GM23338 (cell line): ENCODE data around the gene STRIT1. TPM values are rescaled to one million over a fixed set of nuclear protein-coding genes. Genes with fewer than 3 reads are reported as not detected.

Source experiments
- ATAC-seq: fragments of 200-7000 bp; cut with Tn5 transposase; 3 replicates; pipeline ENCODE4 v1.9.1; 2020
- DNase-seq: peaks from one replicate; pipeline ENCODE4 v3.0.0-alpha.2; 2015; ENCODE audit warnings: low spot score
- H2AFZ ChIP-seq: fragments of 200-600 bp; sonication (generic); 2 replicates; pipeline ENCODE4 v1.8.0; 2016; ENCODE audit warnings: antibody characterized with exemption, mild to moderate bottlenecking, moderate library complexity
- H3F3A ChIP-seq: fragments of 200-600 bp; sonication (generic); replicated peaks from 2 replicates; pipeline ENCODE4 v1.8.0; 2017; ENCODE audit warnings: antibody characterized with exemption, mixed run types, low read depth
- H3K27ac ChIP-seq: fragments of 200-600 bp; sonication (generic); 2 replicates; pipeline ENCODE4 v1.6.1; 2016; ENCODE audit warnings: low read depth
- H3K27me3 ChIP-seq: fragments of 200-600 bp; sonication (generic); 2 replicates; pipeline ENCODE4 v1.8.0; 2016; ENCODE audit warnings: mild to moderate bottlenecking, mixed run types, moderate library complexity; ENCODE audit not compliant: insufficient read depth
- H3K36me3 ChIP-seq: fragments of 200-600 bp; sonication (generic); 2 replicates; pipeline ENCODE4 v1.8.0; 2016; ENCODE audit warnings: mild to moderate bottlenecking; ENCODE audit not compliant: insufficient read depth
- H3K4me1 ChIP-seq: fragments of 200-600 bp; sonication (generic); 2 replicates; pipeline ENCODE4 v1.8.0; 2016; ENCODE audit warnings: mild to moderate bottlenecking, moderate library complexity; ENCODE audit not compliant: insufficient read depth
- H3K4me2 ChIP-seq: fragments of 200-600 bp; sonication (generic); 2 replicates; pipeline ENCODE4 v1.7.1; 2017; ENCODE audit warnings: mixed run types
- H3K4me3 ChIP-seq: fragments of 200-600 bp; sonication (generic); 2 replicates; pipeline ENCODE4 v1.6.1; 2016; ENCODE audit warnings: mixed run types
- H3K79me2 ChIP-seq: fragments of 200-600 bp; sonication (generic); replicated peaks from 2 replicates; pipeline ENCODE4 v1.8.0; 2017; ENCODE audit warnings: mild to moderate bottlenecking; ENCODE audit not compliant: insufficient read depth
- H3K9me2 ChIP-seq: fragments of 200-600 bp; sonication (generic); 2 replicates; pipeline ENCODE4 v1.8.0; 2017; ENCODE audit not compliant: insufficient read depth
- H4K20me1 ChIP-seq: fragments of 200-600 bp; sonication (generic); replicated peaks from 2 replicates; pipeline ENCODE4 v1.8.0; 2017; ENCODE audit warnings: mild to moderate bottlenecking; ENCODE audit not compliant: insufficient read depth
- H3K27ac Mint-ChIP-seq: 2 replicates; pipeline ENCODE4 v1.8.0; 2020; ENCODE audit warnings: inconsistent platforms, mild to moderate bottlenecking, moderate library complexity, mixed read lengths
- H3K27me3 Mint-ChIP-seq: 3 replicates; pipeline ENCODE4 v1.8.0; 2022; ENCODE audit warnings: low read depth, mild to moderate bottlenecking, moderate library complexity, mixed read lengths, inconsistent platforms; ENCODE audit not compliant: insufficient read depth, poor library complexity
- H3K36me3 Mint-ChIP-seq: 3 replicates; pipeline ENCODE4 v1.8.0; 2021; ENCODE audit warnings: low read depth, mild to moderate bottlenecking, inconsistent platforms, moderate library complexity, mixed read lengths
- H3K4me1 Mint-ChIP-seq: 3 replicates; pipeline ENCODE4 v1.8.0; 2020; ENCODE audit warnings: mild to moderate bottlenecking, inconsistent platforms, mixed read lengths
- H3K4me3 Mint-ChIP-seq: 3 replicates; pipeline ENCODE4 v1.8.0; 2021; ENCODE audit warnings: moderate library complexity, mild to moderate bottlenecking, inconsistent platforms, mixed read lengths
- H3K9me3 Mint-ChIP-seq: 3 replicates; pipeline ENCODE4 v1.8.0; 2020; ENCODE audit warnings: moderate library complexity, mild to moderate bottlenecking, inconsistent platforms, mixed read lengths
- CREB1 ChIP-seq: fragments of 250-450 bp; sonication (Bioruptor Pico); IDR thresholded peaks from 2 replicates; pipeline ENCODE4 v1.5.0; 2020; ENCODE audit warnings: low read depth, mild to moderate bottlenecking, moderate library complexity
- EZH2 ChIP-seq: fragments of 200-600 bp; sonication (generic); IDR thresholded peaks from one replicate; pipeline ENCODE4 v1.8.0; 2017; ENCODE audit warnings: antibody characterized with exemption, mild to moderate bottlenecking, low read depth; ENCODE audit not compliant: unreplicated experiment
- EZH2phosphoT487 ChIP-seq: fragments of 200-600 bp; sonication (generic); IDR thresholded peaks from one replicate; pipeline ENCODE4 v1.8.1; 2018; ENCODE audit warnings: antibody characterized with exemption; ENCODE audit not compliant: unreplicated experiment
- JUNB ChIP-seq: IDR thresholded peaks from one replicate; pipeline ENCODE4 v1.6.1; 2016; ENCODE audit warnings: antibody characterized with exemption; ENCODE audit not compliant: unreplicated experiment
- NANOG ChIP-seq: IDR thresholded peaks from 2 replicates; pipeline ENCODE4 v1.6.1; 2016; ENCODE audit warnings: antibody characterized with exemption, borderline replicate concordance
- POLR2AphosphoS5 ChIP-seq: IDR thresholded peaks from 2 replicates; pipeline ENCODE4 v1.6.1; 2016; ENCODE audit warnings: antibody characterized with exemption, low read depth
- REST ChIP-seq: IDR thresholded peaks from one replicate; pipeline ENCODE4 v1.6.1; 2018; ENCODE audit warnings: antibody characterized with exemption; ENCODE audit not compliant: unreplicated experiment
- STAT1 ChIP-seq: IDR thresholded peaks from one replicate; pipeline ENCODE4 v1.6.1; 2016; ENCODE audit warnings: antibody characterized with exemption; ENCODE audit not compliant: unreplicated experiment
- ZNF114 ChIP-seq: fragments of 250-450 bp; sonication (Bioruptor Pico); IDR thresholded peaks from 2 replicates; pipeline ENCODE4 v1.5.0; 2020; ENCODE audit warnings: mild to moderate bottlenecking, moderate library complexity
- ZNF331 ChIP-seq: fragments of 250-450 bp; sonication (Bioruptor Pico); IDR thresholded peaks from 2 replicates; pipeline ENCODE4 v1.5.0; 2020; ENCODE audit warnings: low read depth, mild to moderate bottlenecking, moderate library complexity
- polyA plus RNA-seq: library from polyadenylated mRNA; unstranded; fragments of >200 nt; fragmentation: Nextera tagmentation; extraction: Ambion mirVana; gene quantifications from 2 replicates; pipeline ENCODE4 v1.2.1, GENCODE V29; 2016
- total RNA-seq: library from RNA; depleted of rRNA; stranded (reverse); fragments of >200 nt; shearing (Covaris generic); gene quantifications from 2 replicates; pipeline ENCODE4 v1.2.3, GENCODE V29; 2014
- TF ChIP-seq, protein P1 (sequence below), 2 experiments: fragments of 200-600 bp in 1 of 2; sonication (generic) in 1 of 2; conservative IDR thresholded peaks; 2 replicates each; pipeline versions ENCODE4 v1.5.1 to v1.6.1; 2016 to 2017; ENCODE audit warnings: antibody characterized with exemption in 2 of 2, low read depth in 2 of 2, mild to moderate bottlenecking in 2 of 2, moderate library complexity in 1 of 2
- TF ChIP-seq, protein P2 (sequence below): fragments of 250-450 bp; sonication (Bioruptor Pico); IDR thresholded peaks from 2 replicates; pipeline ENCODE4 v1.5.0; 2020; ENCODE audit warnings: mild to moderate bottlenecking, moderate library complexity
- TF ChIP-seq, protein P3 (sequence below): IDR thresholded peaks from 2 replicates; pipeline ENCODE4 v1.6.1; 2016; ENCODE audit warnings: antibody characterized with exemption

Gene STRIT1
- total and polyA plus RNA-seq, 2 experiments from 2014 or later = 1.5 to 1.6 TPM

DNA sequence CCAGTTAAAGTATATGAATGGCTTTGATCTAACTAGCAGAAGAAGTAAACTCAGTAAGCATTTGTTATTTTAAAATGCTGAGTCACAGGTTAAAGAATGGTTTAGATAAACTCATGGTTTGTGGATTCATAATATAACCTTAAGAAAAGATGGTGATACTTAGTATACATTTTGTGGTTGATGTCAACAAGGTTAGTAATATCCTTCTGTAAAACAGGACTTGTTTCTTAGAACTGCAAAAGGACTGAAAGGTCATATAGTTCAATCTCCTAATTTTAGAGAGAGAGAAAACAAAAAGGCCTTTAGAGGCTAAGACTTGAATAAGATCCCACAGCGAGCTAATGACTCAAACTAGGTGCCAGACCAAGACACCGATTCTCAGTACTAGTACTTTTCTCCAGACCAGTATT lies 50.0 kb downstream of the STRIT1 start:
- TF ChIP-seq JUNB (no peak), STAT1 (no peak), ZNF114 (CRISPR knock-in tag) (no peak), ZNF331 (CRISPR knock-in tag) (no peak), NANOG (no peak), REST (no peak), EZH2phosphoT487 (no peak), POLR2AphosphoS5 (no peak), EZH2 (no peak), CREB1 (CRISPR knock-in tag) (no peak)
- TF ChIP-seq, protein P1, sequence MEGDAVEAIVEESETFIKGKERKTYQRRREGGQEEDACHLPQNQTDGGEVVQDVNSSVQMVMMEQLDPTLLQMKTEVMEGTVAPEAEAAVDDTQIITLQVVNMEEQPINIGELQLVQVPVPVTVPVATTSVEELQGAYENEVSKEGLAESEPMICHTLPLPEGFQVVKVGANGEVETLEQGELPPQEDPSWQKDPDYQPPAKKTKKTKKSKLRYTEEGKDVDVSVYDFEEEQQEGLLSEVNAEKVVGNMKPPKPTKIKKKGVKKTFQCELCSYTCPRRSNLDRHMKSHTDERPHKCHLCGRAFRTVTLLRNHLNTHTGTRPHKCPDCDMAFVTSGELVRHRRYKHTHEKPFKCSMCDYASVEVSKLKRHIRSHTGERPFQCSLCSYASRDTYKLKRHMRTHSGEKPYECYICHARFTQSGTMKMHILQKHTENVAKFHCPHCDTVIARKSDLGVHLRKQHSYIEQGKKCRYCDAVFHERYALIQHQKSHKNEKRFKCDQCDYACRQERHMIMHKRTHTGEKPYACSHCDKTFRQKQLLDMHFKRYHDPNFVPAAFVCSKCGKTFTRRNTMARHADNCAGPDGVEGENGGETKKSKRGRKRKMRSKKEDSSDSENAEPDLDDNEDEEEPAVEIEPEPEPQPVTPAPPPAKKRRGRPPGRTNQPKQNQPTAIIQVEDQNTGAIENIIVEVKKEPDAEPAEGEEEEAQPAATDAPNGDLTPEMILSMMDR (conservative IDR thresholded peaks at IDR 0.05; ENCODE audit: low read depth in 2 of 2) = no peak
- TF ChIP-seq, protein P2, sequence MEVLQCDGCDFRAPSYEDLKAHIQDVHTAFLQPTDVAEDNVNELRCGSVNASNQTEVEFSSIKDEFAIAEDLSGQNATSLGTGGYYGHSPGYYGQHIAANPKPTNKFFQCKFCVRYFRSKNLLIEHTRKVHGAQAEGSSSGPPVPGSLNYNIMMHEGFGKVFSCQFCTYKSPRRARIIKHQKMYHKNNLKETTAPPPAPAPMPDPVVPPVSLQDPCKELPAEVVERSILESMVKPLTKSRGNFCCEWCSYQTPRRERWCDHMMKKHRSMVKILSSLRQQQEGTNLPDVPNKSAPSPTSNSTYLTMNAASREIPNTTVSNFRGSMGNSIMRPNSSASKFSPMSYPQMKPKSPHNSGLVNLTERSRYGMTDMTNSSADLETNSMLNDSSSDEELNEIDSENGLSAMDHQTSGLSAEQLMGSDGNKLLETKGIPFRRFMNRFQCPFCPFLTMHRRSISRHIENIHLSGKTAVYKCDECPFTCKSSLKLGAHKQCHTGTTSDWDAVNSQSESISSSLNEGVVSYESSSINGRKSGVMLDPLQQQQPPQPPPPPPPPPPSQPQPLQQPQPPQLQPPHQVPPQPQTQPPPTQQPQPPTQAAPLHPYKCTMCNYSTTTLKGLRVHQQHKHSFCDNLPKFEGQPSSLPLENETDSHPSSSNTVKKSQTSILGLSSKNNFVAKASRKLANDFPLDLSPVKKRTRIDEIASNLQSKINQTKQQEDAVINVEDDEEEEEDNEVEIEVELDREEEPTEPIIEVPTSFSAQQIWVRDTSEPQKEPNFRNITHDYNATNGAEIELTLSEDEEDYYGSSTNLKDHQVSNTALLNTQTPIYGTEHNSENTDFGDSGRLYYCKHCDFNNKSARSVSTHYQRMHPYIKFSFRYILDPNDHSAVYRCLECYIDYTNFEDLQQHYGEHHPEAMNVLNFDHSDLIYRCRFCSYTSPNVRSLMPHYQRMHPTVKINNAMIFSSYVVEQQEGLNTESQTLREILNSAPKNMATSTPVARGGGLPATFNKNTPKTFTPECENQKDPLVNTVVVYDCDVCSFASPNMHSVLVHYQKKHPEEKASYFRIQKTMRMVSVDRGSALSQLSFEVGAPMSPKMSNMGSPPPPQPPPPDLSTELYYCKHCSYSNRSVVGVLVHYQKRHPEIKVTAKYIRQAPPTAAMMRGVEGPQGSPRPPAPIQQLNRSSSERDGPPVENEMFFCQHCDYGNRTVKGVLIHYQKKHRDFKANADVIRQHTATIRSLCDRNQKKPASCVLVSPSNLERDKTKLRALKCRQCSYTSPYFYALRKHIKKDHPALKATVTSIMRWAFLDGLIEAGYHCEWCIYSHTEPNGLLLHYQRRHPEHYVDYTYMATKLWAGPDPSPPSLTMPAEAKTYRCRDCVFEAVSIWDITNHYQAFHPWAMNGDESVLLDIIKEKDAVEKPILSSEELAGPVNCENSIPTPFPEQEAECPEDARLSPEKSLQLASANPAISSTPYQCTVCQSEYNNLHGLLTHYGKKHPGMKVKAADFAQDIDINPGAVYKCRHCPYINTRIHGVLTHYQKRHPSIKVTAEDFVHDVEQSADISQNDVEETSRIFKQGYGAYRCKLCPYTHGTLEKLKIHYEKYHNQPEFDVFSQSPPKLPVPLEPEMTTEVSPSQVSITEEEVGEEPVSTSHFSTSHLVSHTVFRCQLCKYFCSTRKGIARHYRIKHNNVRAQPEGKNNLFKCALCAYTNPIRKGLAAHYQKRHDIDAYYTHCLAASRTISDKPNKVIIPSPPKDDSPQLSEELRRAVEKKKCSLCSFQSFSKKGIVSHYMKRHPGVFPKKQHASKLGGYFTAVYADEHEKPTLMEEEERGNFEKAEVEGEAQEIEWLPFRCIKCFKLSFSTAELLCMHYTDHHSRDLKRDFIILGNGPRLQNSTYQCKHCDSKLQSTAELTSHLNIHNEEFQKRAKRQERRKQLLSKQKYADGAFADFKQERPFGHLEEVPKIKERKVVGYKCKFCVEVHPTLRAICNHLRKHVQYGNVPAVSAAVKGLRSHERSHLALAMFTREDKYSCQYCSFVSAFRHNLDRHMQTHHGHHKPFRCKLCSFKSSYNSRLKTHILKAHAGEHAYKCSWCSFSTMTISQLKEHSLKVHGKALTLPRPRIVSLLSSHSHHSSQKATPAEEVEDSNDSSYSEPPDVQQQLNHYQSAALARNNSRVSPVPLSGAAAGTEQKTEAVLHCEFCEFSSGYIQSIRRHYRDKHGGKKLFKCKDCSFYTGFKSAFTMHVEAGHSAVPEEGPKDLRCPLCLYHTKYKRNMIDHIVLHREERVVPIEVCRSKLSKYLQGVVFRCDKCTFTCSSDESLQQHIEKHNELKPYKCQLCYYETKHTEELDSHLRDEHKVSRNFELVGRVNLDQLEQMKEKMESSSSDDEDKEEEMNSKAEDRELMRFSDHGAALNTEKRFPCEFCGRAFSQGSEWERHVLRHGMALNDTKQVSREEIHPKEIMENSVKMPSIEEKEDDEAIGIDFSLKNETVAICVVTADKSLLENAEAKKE (CRISPR knock-in tag) = no peak
- TF ChIP-seq, protein P3, sequence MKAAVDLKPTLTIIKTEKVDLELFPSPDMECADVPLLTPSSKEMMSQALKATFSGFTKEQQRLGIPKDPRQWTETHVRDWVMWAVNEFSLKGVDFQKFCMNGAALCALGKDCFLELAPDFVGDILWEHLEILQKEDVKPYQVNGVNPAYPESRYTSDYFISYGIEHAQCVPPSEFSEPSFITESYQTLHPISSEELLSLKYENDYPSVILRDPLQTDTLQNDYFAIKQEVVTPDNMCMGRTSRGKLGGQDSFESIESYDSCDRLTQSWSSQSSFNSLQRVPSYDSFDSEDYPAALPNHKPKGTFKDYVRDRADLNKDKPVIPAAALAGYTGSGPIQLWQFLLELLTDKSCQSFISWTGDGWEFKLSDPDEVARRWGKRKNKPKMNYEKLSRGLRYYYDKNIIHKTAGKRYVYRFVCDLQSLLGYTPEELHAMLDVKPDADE = no peak
- Histone ChIP-seq H3K27me3 (no peaks in the 10 kb centered on the region), H3K9me2 (peaks cover 29% of the 10 kb centered on the region), H3K4me2 (no peak overlapping the region), H3F3A (no peaks in the 10 kb centered on the region), H3K4me3 (no peak overlapping the region), H2AFZ (no peak overlapping the region), H3K27ac (no peak overlapping the region), H3K36me3 (no peaks in the 10 kb centered on the region), H4K20me1 (no peaks in the 10 kb centered on the region), H3K79me2 (no peaks in the 10 kb centered on the region), H3K4me1 (no peaks in the 10 kb centered on the region)
- no peak for DNase-seq
- Mint-ChIP-seq H3K4me3 (no peak overlapping the region), H3K4me1 (no peaks in the 10 kb centered on the region), H3K27me3 (peaks cover 7% of the 10 kb centered on the region), H3K27ac (no peak overlapping the region; the same call in none of the 2 replicates), H3K36me3 (peaks cover 28% of the 10 kb centered on the region), H3K9me3 (peaks cover 20% of the 10 kb centered on the region)
- ATAC-seq = no peak
